ENCODE data around the gene GNPTAB. TPM values are rescaled to one million over a fixed set of nuclear protein-coding genes. Genes with fewer than 3 reads are reported as not detected.
A peak's percentile ranks its signal among the peaks of the same experiment; 100 is the strongest.
"Not testable (repeated sequence)": the region's sequence is repeated elsewhere in the genome, so short reads cannot be mapped to it uniquely, and the experiment has no call there.

Gene GNPTAB
- total RNA-seq, 1 experiment from 2014 or later = 14.8 TPM

GRCh38 chr12:101876861-101877805 is 46.4 kb upstream of the GNPTAB start, which contains the start of gene DRAM1:
Gene DRAM1 (plus strand): TSS chr12:101877580. CDS start chr12:101877790, 210 bp downstream.
- intact Hi-C loops (cut with micrococcal nuclease) = no loop called here
- H3K4me3 Mint-ChIP-seq (ENCODE audit: unreplicated experiment) = peak within 1 kb of the TSS; percentile 82
- TF ChIP-seq, protein P1, sequence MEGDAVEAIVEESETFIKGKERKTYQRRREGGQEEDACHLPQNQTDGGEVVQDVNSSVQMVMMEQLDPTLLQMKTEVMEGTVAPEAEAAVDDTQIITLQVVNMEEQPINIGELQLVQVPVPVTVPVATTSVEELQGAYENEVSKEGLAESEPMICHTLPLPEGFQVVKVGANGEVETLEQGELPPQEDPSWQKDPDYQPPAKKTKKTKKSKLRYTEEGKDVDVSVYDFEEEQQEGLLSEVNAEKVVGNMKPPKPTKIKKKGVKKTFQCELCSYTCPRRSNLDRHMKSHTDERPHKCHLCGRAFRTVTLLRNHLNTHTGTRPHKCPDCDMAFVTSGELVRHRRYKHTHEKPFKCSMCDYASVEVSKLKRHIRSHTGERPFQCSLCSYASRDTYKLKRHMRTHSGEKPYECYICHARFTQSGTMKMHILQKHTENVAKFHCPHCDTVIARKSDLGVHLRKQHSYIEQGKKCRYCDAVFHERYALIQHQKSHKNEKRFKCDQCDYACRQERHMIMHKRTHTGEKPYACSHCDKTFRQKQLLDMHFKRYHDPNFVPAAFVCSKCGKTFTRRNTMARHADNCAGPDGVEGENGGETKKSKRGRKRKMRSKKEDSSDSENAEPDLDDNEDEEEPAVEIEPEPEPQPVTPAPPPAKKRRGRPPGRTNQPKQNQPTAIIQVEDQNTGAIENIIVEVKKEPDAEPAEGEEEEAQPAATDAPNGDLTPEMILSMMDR (IDR thresholded peaks at IDR 0.05; ENCODE audit: unreplicated experiment) = no peak
- peaks cover 10% of the 10 kb centered on the region for H3K4me1 Mint-ChIP-seq (ENCODE audit: insufficient read depth, unreplicated experiment)
- H3K36me3 Mint-ChIP-seq (ENCODE audit: insufficient read depth, unreplicated experiment) = no peaks in the 10 kb centered on the region
- CTCF ChIA-PET = interaction anchor here (0.9 to 1.1 kb wide), 2 partner anchors 17 to 37 kb away, joined by 3 read pairs; no protein-coding TSS in a partner anchor
- no TSS peak for BruUV-seq (replicated peaks)
- H3K9me3 Mint-ChIP-seq (ENCODE audit: unreplicated experiment) = no peaks in the 10 kb centered on the region
- H3K27me3 Mint-ChIP-seq (ENCODE audit: insufficient read depth, unreplicated experiment) = no peaks in the 10 kb centered on the region
- peak within 1 kb of the TSS; percentile 85 for H3K27ac Mint-ChIP-seq (ENCODE audit: low read depth, unreplicated experiment)
- POLR2A ChIA-PET = interaction anchor here (0.7 to 2.6 kb wide), 13 partner anchors 14 to 471 kb away, joined by 3 to 16 read pairs (median 5); partner anchors contain the start of genes ARL1 and GNPTAB
- DNase-seq (ENCODE audit: unreplicated experiment) = peak; percentile 89

- Mint-ChIP-seq H3K9me3 (ENCODE audit: unreplicated experiment) (no peaks in the 10 kb centered on the region), H3K4me3 (ENCODE audit: unreplicated experiment) (peak overlapping the region; percentile 82), H3K36me3 (ENCODE audit: insufficient read depth, unreplicated experiment) (no peaks in the 10 kb centered on the region), H3K27ac (ENCODE audit: low read depth, unreplicated experiment) (peak overlapping the region; percentile 85), H3K4me1 (ENCODE audit: insufficient read depth, unreplicated experiment) (peaks cover 10% of the 10 kb centered on the region), H3K27me3 (ENCODE audit: insufficient read depth, unreplicated experiment) (no peaks in the 10 kb centered on the region)
- ChIA-PET CTCF (interaction anchor here (1.3 to 1.9 kb wide), 2 partner anchors 16 to 37 kb away, joined by 4 to 6 read pairs; no protein-coding TSS in a partner anchor), POLR2A (no interaction called here)
- DNase-seq (ENCODE audit: unreplicated experiment) = no peak
- intact Hi-C loops (cut with micrococcal nuclease) = no loop called here
- TSS peak; percentile 78 for BruUV-seq (replicated peaks)
- TF ChIP-seq, protein P1 (IDR thresholded peaks at IDR 0.05; ENCODE audit: unreplicated experiment) = no peak
These were observed 45.6 kb upstream of the GNPTAB start for GRCh38 chr12:101876322-101876860.

DNA sequence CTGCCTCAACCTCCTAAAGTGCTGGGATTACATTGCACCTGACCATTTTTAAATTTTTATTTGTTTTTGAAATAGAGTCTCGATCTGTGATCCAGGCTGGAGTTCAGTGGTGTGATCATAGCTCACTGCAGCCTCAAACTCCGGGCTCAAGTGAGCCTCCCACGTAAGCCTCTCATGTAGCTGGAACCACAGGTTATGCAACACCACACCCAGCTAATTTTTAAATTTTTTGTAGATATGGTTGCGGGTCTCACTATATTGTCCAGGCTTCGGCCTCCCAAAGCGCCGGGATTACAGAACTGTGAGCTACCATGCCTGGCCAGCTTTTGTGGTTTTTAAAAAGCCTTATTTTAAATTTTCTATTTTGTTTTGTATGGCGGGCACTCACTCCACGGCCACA is 44.4 kb upstream of the GNPTAB start:
- peaks cover 10% of the 10 kb centered on the region for H3K4me1 Mint-ChIP-seq (ENCODE audit: insufficient read depth, unreplicated experiment)
- no peaks in the 10 kb centered on the region for H3K27me3 Mint-ChIP-seq (ENCODE audit: insufficient read depth, unreplicated experiment)
- H3K27ac Mint-ChIP-seq (ENCODE audit: low read depth, unreplicated experiment) = no peak overlapping the region
- H3K36me3 Mint-ChIP-seq (ENCODE audit: insufficient read depth, unreplicated experiment) = no peaks in the 10 kb centered on the region
- TF ChIP-seq, protein P1 (IDR thresholded peaks at IDR 0.05; ENCODE audit: unreplicated experiment) = no peak
- intact Hi-C loops (cut with micrococcal nuclease) = no loop called here
- no peaks in the 10 kb centered on the region for H3K9me3 Mint-ChIP-seq (ENCODE audit: unreplicated experiment)
- ChIA-PET POLR2A (no interaction called here), CTCF (interaction anchor here (0.6 to 1.9 kb wide), 5 partner anchors 14 to 822 kb away, joined by 3 to 6 read pairs (median 4); no protein-coding TSS in a partner anchor)
- no peak for DNase-seq (ENCODE audit: unreplicated experiment)
- no peak overlapping the region for H3K4me3 Mint-ChIP-seq (ENCODE audit: unreplicated experiment)
- no TSS peak for BruUV-seq (replicated peaks)

DNA sequence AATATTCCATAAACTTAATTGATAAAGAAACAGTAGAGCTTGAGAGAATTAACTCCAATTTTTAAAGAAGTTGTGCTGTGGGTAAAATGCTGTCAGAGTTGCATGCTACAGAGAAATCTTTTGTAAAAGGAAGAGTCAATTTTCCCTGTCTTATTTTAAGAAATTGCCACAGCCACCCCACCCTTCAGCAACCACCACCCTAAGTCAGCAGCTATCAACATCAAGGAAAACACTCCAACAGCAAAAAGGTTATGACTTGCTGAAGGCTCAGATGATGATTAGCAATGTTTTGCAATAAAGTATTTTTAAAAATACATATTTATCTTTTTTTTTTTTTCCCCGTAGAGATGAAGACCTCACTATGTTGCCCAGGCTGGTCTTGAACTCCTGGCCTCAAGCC is 40.2 kb upstream of the GNPTAB start:
- no peaks in the 10 kb centered on the region for H3K27me3 Mint-ChIP-seq (ENCODE audit: insufficient read depth, unreplicated experiment)
- H3K27ac Mint-ChIP-seq (ENCODE audit: low read depth, unreplicated experiment) = no peak overlapping the region
- CTCF ChIA-PET = interaction anchor here (0.6 to 0.7 kb wide), 2 partner anchors 1044 to 1302 kb away, joined by 3 read pairs; no protein-coding TSS in a partner anchor
- no peaks in the 10 kb centered on the region for H3K9me3 Mint-ChIP-seq (ENCODE audit: unreplicated experiment)
- no peak overlapping the region for H3K4me3 Mint-ChIP-seq (ENCODE audit: unreplicated experiment)
- no peaks in the 10 kb centered on the region for H3K36me3 Mint-ChIP-seq (ENCODE audit: insufficient read depth, unreplicated experiment)
- BruUV-seq (replicated peaks) = no TSS peak
- TF ChIP-seq, protein P1 (IDR thresholded peaks at IDR 0.05; ENCODE audit: unreplicated experiment) = no peak
- POLR2A ChIA-PET = no interaction called here
- DNase-seq (ENCODE audit: unreplicated experiment) = no peak
- intact Hi-C loops (cut with micrococcal nuclease) = no loop called here
- H3K4me1 Mint-ChIP-seq (ENCODE audit: insufficient read depth, unreplicated experiment) = no peaks in the 10 kb centered on the region

- DNase-seq (ENCODE audit: unreplicated experiment); BruUV-seq (replicated peaks); H3K27ac Mint-ChIP-seq (ENCODE audit: low read depth, unreplicated experiment); H3K36me3 Mint-ChIP-seq (ENCODE audit: insufficient read depth, unreplicated experiment); H3K27me3 Mint-ChIP-seq (ENCODE audit: insufficient read depth, unreplicated experiment); H3K9me3 Mint-ChIP-seq (ENCODE audit: unreplicated experiment); H3K4me3 Mint-ChIP-seq (ENCODE audit: unreplicated experiment); intact Hi-C loops (cut with micrococcal nuclease); H3K4me1 Mint-ChIP-seq (ENCODE audit: insufficient read depth, unreplicated experiment): not testable (repeated sequence)
- ChIA-PET POLR2A (interaction anchor here (0.9 kb wide), 1 partner anchor 20 kb away, joined by 3 read pairs; no protein-coding TSS in a partner anchor), CTCF (interaction anchor here (0.6 to 0.8 kb wide), 2 partner anchors 26 to 944 kb away, joined by 3 read pairs; no protein-coding TSS in a partner anchor)
These were observed 36.9 kb upstream of the GNPTAB start for GRCh38 chr12:101867619-101868018.
